Adrenal gland (tissue), 12 donors: Measurements from ENCODE around the gene LBX1. TPM values are rescaled to one million over a fixed set of nuclear protein-coding genes. Genes with fewer than 3 reads are reported as not detected.

ENCODE experiments used
- DNase-seq, 7 donors: peaks; one replicate each; pipeline ENCODE4 v3.0.0-alpha.2; 2019 to 2020
- H3K27ac ChIP-seq, 5 donors: fragments of 200-600 bp; sonication (generic) in 4 of 5; 1 replicate in 3 of 5; 2 replicates in 2 of 5; pipeline versions ENCODE4 v1.5.1 to v1.8.0; 2016 to 2020; ENCODE audit warnings: mild to moderate bottlenecking in 1 of 5
- H3K27me3 ChIP-seq: fragments of 200-600 bp; 2 replicates; pipeline ENCODE4 v1.8.0; 2021
- H3K36me3 ChIP-seq, 2 donors: fragments of 200-600 bp; replicated peaks in 1 of 2; 1 replicate in 1 of 2; 2 replicates in 1 of 2; pipeline versions ENCODE4 v1.5.1 to v1.8.0; 2018 to 2022
- H3K4me1 ChIP-seq, 2 donors: fragments of 200-600 bp; replicated peaks in 1 of 2; 1 replicate in 1 of 2; 2 replicates in 1 of 2; pipeline versions ENCODE4 v1.5.1 to v1.8.0; 2018 to 2021
- H3K4me3 ChIP-seq, 4 donors: fragments of 200-600 bp; sonication (generic) in 3 of 4; one replicate each; pipeline ENCODE4 v1.5.1; 2016 to 2018
- H3K9me3 ChIP-seq, 3 donors: fragments of 200-600 bp; sonication (generic) in 1 of 3; replicated peaks in 1 of 3; 1 replicate in 2 of 3; 2 replicates in 1 of 3; pipeline versions ENCODE4 v1.5.1 to v1.8.0; 2016 to 2021
- CTCF ChIP-seq, 6 experiments: fragments of 450-650 bp in 4 of 6; fragments of 200-600 bp in 2 of 6; sonication (generic) in 1 of 6; IDR thresholded peaks; 1 replicate in 5 of 6; 2 replicates in 1 of 6; pipeline versions ENCODE4 v1.5.1 to v1.8.0; 2016 to 2021; ENCODE audit warnings: antibody characterized with exemption in 6 of 6, mild to moderate bottlenecking in 2 of 6, moderate library complexity in 1 of 6
- POLR2A ChIP-seq, 2 donors: fragments of 450-650 bp; IDR thresholded peaks; one replicate each; pipeline ENCODE4 v1.6.1; 2017; ENCODE audit warnings: antibody characterized with exemption in 2 of 2, mild to moderate bottlenecking in 2 of 2, moderate library complexity in 1 of 2
- WGBS, 4 donors: extraction: QIAGEN DNeasy Blood & Tissue Kit in 2 of 4; methylation state at CpG; one replicate each; pipeline versions ENCODE4 v1.1.5 to v1.1.7; 2013 to 2017; 5-methylcytosine and 5-hydroxymethylcytosine counted together
- intact Hi-C, 2 donors: fragments of 100-400 bp; cut with DNase I; formaldehyde crosslinking; loops; one replicate each; pipeline versions ENCODE4 v1.14.1 to v1.15.0; 2022 to 2023
- polyA plus RNA-seq, 3 donors: library from polyadenylated mRNA; stranded (reverse); fragments of 200-250 nt in 2 of 3; fragments of 350-450 nt in 1 of 3; fragmentation: Illumina TruSeq in 1 of 3; extraction: RNeasy Lipid Tissue Mini Kit (QIAGEN cat#74804) in 1 of 3; gene quantifications; one replicate each; pipeline ENCODE4 v1.2.3, GENCODE V29; 2013 to 2014
- total RNA-seq, 9 donors: library from RNA; depleted of rRNA in 4 of 9; stranded (reverse); fragments of >200 nt in 4 of 9; fragments of 120-200 nt in 1 of 9; fragmentation: NEBNext Ultra II Directional in 1 of 9; extraction: Animal tissue kit (Norgen Biotek cat#: 25700) in 1 of 9; gene quantifications; one replicate each; pipeline versions ENCODE4 v1.1.0 to v1.2.4, GENCODE V29; 2013 to 2023
- donor health status: healthy with polysubstance abuse.
- donor health status: Bipolar disorder and iron deficiency.
- donor health status: DM: yes; HTN: yes; CAD: no.
- donor health status: DM: no; HTN: no; CAD: no.
- donor health status: DM: no; HTN: no; CAD: no.
- donor health status: DM: yes; HTN: yes; CAD: no.

The LBX1 gene
- total and polyA plus RNA-seq, 12 donors: 0.14 TPM; not detected in 11

GRCh38 chr10:101218351-101219138 is 10.7 kb downstream of the LBX1 start:
- intact Hi-C loops: loop anchor here (5.0 to 10.0 kb wide), 4 partner anchors 69 to 349 kb away; no protein-coding TSS in a partner anchor
- H3K36me3 ChIP-seq: no peaks in the 10 kb centered on the region
- peaks cover 7 to 36% of the 10 kb centered on the region in 2 donors for H3K4me1 ChIP-seq
- TF ChIP-seq CTCF (IDR thresholded peaks at IDR 0.05) (no peak), POLR2A (IDR thresholded peaks at IDR 0.05) (no peak)
- no peaks in the 10 kb centered on the region for H3K9me3 ChIP-seq
- 11 to 20% (median 14%) methylated on average over 16 to 27 of the region's 27 CpGs for WGBS, 4 donors
- DNase-seq: no peak
- no peak overlapping the region for H3K4me3 ChIP-seq
- H3K27ac ChIP-seq: no peak overlapping the region
- peaks cover 92% of the 10 kb centered on the region for H3K27me3 ChIP-seq

GRCh38 chr10:101217450-101218281 is 11.6 kb downstream of the LBX1 start:
- Histone ChIP-seq H3K36me3 (no peaks in the 10 kb centered on the region), H3K4me1 (peaks cover 7 to 28% of the 10 kb centered on the region in 2 donors), H3K27me3 (peaks cover 89% of the 10 kb centered on the region), H3K4me3 (no peak overlapping the region), H3K27ac (no peak overlapping the region), H3K9me3 (no peaks in the 10 kb centered on the region)
- WGBS, 4 donors: 4 to 6% (median 5%) methylated on average over 10 to 68 of the region's 68 CpGs
- DNase-seq: peak in 6 of 7 donors; percentile 43 to 59 (median 54)
- no peak for TF ChIP-seq POLR2A (IDR thresholded peaks at IDR 0.05)
- peak in 1 of 6 experiments; percentile 6 for TF ChIP-seq CTCF (IDR thresholded peaks at IDR 0.05)
- intact Hi-C loops: loop anchor here (5.0 to 10.0 kb wide), 4 partner anchors 70 to 350 kb away; no protein-coding TSS in a partner anchor

- intact Hi-C loops: loop anchor here (5.0 to 10.0 kb wide), 4 partner anchors 70 to 350 kb away; no protein-coding TSS in a partner anchor
- DNase-seq: no peak
- Histone ChIP-seq H3K36me3 (no peaks in the 10 kb centered on the region), H3K9me3 (no peaks in the 10 kb centered on the region), H3K4me3 (no peak overlapping the region), H3K27ac (no peak overlapping the region), H3K4me1 (peaks cover 7 to 27% of the 10 kb centered on the region in 2 donors), H3K27me3 (peaks cover 90% of the 10 kb centered on the region)
- TF ChIP-seq POLR2A (IDR thresholded peaks at IDR 0.05) (no peak), CTCF (IDR thresholded peaks at IDR 0.05) (no peak)
- 6 to 8% (median 7%) methylated on average over 16 to 21 of the region's 21 CpGs for WGBS, 4 donors
Observed at GRCh38 chr10:101217044-101217425, 12.2 kb downstream of the LBX1 start.
